Raji (cell line): Measurements from ENCODE around the gene CHRNG.

Source experiments
- POLR2A ChIP-seq: IDR thresholded peaks from 2 replicates; pipeline ENCODE4 v1.6.1; 2011; ENCODE audit warnings: low read depth, low read length, control low read depth; ENCODE audit not compliant: insufficient read depth

Gene CHRNG

GRCh38 chr2:232592772-232593395 is 53.4 kb downstream of the CHRNG start:
- no peak for TF ChIP-seq POLR2A

GRCh38 chr2:232593982-232594381 is 54.5 kb downstream of the CHRNG start:
- TF ChIP-seq POLR2A, result no peak
